ENCODE data around the gene ACKR4.
"Not testable (repeated sequence)": the region's sequence is repeated elsewhere in the genome, so short reads cannot be mapped to it uniquely, and the experiment has no call there.

ACKR4 gene
- 0.31 to 0.41 reads per million in 2 donors for total RNA-seq

GRCh38 chr3:132596816-132597433, at the start of gene ACKR4:
Gene ACKR4, plus strand, starts transcription at chr3:132597270. Its CDS starts 3,128 bp downstream, at chr3:132600398.
- DNase-seq: no peak

GRCh38 chr3:132549169-132549568, 47.9 kb upstream of the ACKR4 start:
- DNase-seq: no peak

GRCh38 chr3:132549890-132550578, 47.0 kb upstream of the ACKR4 start:
- no peak for DNase-seq

GRCh38 chr3:132550579-132551305, 46.3 kb upstream of the ACKR4 start:
- DNase-seq: no peak

- DNase-seq: no peak
Measured at GRCh38 chr3:132553826-132554225, 43.2 kb upstream of the ACKR4 start.

- DNase-seq: no peak
Measured at GRCh38 chr3:132554437-132554836, 42.6 kb upstream of the ACKR4 start.

GRCh38 chr3:132555306-132556035, 41.6 kb upstream of the ACKR4 start:
- DNase-seq: no peak

- not testable (repeated sequence) for DNase-seq
Measured at GRCh38 chr3:132556036-132556386, 41.1 kb upstream of the ACKR4 start.

GRCh38 chr3:132556508-132557159, 40.4 kb upstream of the ACKR4 start:
- no peak for DNase-seq

GRCh38 chr3:132561003-132561402, 36.1 kb upstream of the ACKR4 start:
- no peak for DNase-seq

GRCh38 chr3:132563420-132564069, 33.5 kb upstream of the ACKR4 start:
- no peak for DNase-seq

GRCh38 chr3:132564070-132564465, 33.0 kb upstream of the ACKR4 start:
- no peak for DNase-seq

GRCh38 chr3:132568422-132568821, 28.6 kb upstream of the ACKR4 start:
- no peak for DNase-seq

GRCh38 chr3:132569153-132569552, 27.9 kb upstream of the ACKR4 start:
- no peak for DNase-seq

GRCh38 chr3:132569580-132569979, 27.5 kb upstream of the ACKR4 start:
- no peak for DNase-seq

GRCh38 chr3:132570016-132570415, 27.1 kb upstream of the ACKR4 start:
- no peak for DNase-seq

- DNase-seq: no peak
Measured at GRCh38 chr3:132573797-132574211, 23.3 kb upstream of the ACKR4 start.

GRCh38 chr3:132587401-132587800, 9.7 kb upstream of the ACKR4 start:
- no peak for DNase-seq

GRCh38 chr3:132592216-132592615, 4.9 kb upstream of the ACKR4 start:
- DNase-seq: no peak

- DNase-seq: no peak
Measured at GRCh38 chr3:132593241-132593946, 3.7 kb upstream of the ACKR4 start.

GRCh38 chr3:132593947-132594323, 3.1 kb upstream of the ACKR4 start:
- no peak for DNase-seq

- no peak for DNase-seq
Measured at GRCh38 chr3:132594498-132594897, 2.6 kb upstream of the ACKR4 start.

Data from activated gamma-delta T cell (primary cell).